G401 (cell line): Measurements from ENCODE around the gene MPP1. TPM values are rescaled to one million over a fixed set of nuclear protein-coding genes. Genes with fewer than 3 reads are reported as not detected.

Experiments used
- DNase-seq: peaks from one replicate; pipeline ENCODE4 v3.0.0-alpha.2; 2015; ENCODE audit warnings: low spot score
- in situ Hi-C: cut with HindIII; loops from 2 replicates; pipeline ENCODE4 v1.10.0; 2016; ENCODE audit warnings: low sequenced_read_pairs, mixed read lengths
- total RNA-seq: library from RNA; depleted of rRNA; stranded (reverse); fragments of >200 nt; shearing (Covaris generic); gene quantifications from 2 replicates; pipeline ENCODE4 v1.2.3, GENCODE V29; 2014; rRNA removed

Gene MPP1
- total RNA-seq, 1 experiment from 2014 or later: 13.0 TPM

- in situ Hi-C loops: no loop called here
- DNase-seq: no peak
Observed at GRCh38 chrX:154735695-154736393, 69.4 kb downstream of the MPP1 start.

- in situ Hi-C loops: no loop called here
- DNase-seq: peak; percentile 13
Observed at GRCh38 chrX:154734061-154734781, 71.1 kb downstream of the MPP1 start.

GRCh38 chrX:154733066-154733425 lies 72.2 kb downstream of the MPP1 start:
- in situ Hi-C loops: no loop called here
- DNase-seq: no peak

GRCh38 chrX:154732421-154733065 lies 72.7 kb downstream of the MPP1 start:
- no peak for DNase-seq
- in situ Hi-C loops: no loop called here

- DNase-seq: no peak
- in situ Hi-C loops: no loop called here
Observed at GRCh38 chrX:154731881-154732280, 73.4 kb downstream of the MPP1 start.

- in situ Hi-C loops: no loop called here
- DNase-seq: no peak
Observed at GRCh38 chrX:154731184-154731583, 74.1 kb downstream of the MPP1 start.

GRCh38 chrX:154730253-154730891 lies 74.9 kb downstream of the MPP1 start:
- in situ Hi-C loops: no loop called here
- no peak for DNase-seq

GRCh38 chrX:154729439-154729838 lies 75.8 kb downstream of the MPP1 start:
- no peak for DNase-seq
- in situ Hi-C loops: no loop called here

Other genes starting within 250 kb of the MPP1 start
- gene CTAG1A, start 220.4 kb downstream of the MPP1 start, total RNA-seq: not detected in 2 replicates
- not detected in 2 replicates for gene CTAG1B, start 186.2 kb downstream of the MPP1 start, total RNA-seq
- not detected in 2 replicates for gene CTAG2, start 151.9 kb downstream of the MPP1 start, total RNA-seq
- not detected in 2 replicates for gene GAB3, start 54.4 kb downstream of the MPP1 start, total RNA-seq
- gene DKC1, start 42.6 kb downstream of the MPP1 start, total RNA-seq: 43.6 and 56.7 TPM in 2 replicates
- not detected in 2 replicates for gene SMIM9, start 29.2 kb upstream of the MPP1 start, total RNA-seq
- gene F8A1, start 80.9 kb upstream of the MPP1 start, total RNA-seq: 3.7 TPM in 1 of 2 replicates, not detected in the other
- gene F8, start 217.2 kb upstream of the MPP1 start, total RNA-seq: 0.18 and 0.44 TPM in 2 replicates
- gene FUNDC2, start 221.4 kb upstream of the MPP1 start, total RNA-seq: 44.2 and 69.2 TPM in 2 replicates